Panc1 (cell line): Measurements from ENCODE around the gene TOR1A.

Experiments
- POLR2AphosphoS5 ChIP-seq: IDR thresholded peaks from 2 replicates; pipeline ENCODE4 v1.6.1; 2012; ENCODE audit warnings: mild to moderate bottlenecking, low read depth, low read length, moderate library complexity
- SIN3A ChIP-seq: IDR thresholded peaks from 2 replicates; pipeline ENCODE4 v1.6.1; 2012; ENCODE audit warnings: low read depth, mild to moderate bottlenecking, low read length, moderate library complexity, borderline replicate concordance; ENCODE audit not compliant: insufficient read depth
- TCF7L2 ChIP-seq: IDR thresholded peaks from 2 replicates; pipeline ENCODE4 v1.6.1; 2011; ENCODE audit warnings: mild to moderate bottlenecking, low read depth, low read length, inconsistent platforms
- TF ChIP-seq, protein P1 (sequence below): fragments of 450-650 bp; IDR thresholded peaks from 2 replicates; pipeline ENCODE4 v1.5.1; 2017; ENCODE audit warnings: mild to moderate bottlenecking
- TF ChIP-seq, protein P2 (sequence below), 2 experiments: IDR thresholded peaks; 2 replicates each; pipeline ENCODE4 v1.6.1; 2011 to 2012; ENCODE audit warnings: low read depth in 2 of 2, control low read depth in 1 of 2, low read length in 1 of 2, mild to moderate bottlenecking in 1 of 2, moderate library complexity in 1 of 2; ENCODE audit not compliant: insufficient read depth in 1 of 2

DNA sequence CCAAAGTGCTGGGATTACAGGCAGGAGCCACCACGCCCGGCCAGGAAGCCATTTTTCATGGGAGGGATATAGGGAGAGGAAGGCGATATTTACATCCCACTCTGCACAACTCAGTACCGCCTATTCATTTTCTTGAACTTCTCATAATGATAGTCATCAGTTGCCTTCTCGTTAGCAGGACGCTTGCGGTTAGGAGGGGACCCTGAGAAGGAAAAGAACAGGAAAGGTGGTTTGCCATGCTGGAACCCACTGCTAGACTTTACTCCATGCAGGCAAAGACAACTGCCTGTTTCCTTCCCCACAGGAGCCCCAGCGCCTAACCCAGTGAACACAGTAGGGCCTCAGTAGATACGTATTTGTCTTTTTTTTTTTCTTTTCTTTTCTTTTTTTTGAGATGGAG lies 4.1 kb upstream of the TOR1A start:
- TF ChIP-seq, protein P1, sequence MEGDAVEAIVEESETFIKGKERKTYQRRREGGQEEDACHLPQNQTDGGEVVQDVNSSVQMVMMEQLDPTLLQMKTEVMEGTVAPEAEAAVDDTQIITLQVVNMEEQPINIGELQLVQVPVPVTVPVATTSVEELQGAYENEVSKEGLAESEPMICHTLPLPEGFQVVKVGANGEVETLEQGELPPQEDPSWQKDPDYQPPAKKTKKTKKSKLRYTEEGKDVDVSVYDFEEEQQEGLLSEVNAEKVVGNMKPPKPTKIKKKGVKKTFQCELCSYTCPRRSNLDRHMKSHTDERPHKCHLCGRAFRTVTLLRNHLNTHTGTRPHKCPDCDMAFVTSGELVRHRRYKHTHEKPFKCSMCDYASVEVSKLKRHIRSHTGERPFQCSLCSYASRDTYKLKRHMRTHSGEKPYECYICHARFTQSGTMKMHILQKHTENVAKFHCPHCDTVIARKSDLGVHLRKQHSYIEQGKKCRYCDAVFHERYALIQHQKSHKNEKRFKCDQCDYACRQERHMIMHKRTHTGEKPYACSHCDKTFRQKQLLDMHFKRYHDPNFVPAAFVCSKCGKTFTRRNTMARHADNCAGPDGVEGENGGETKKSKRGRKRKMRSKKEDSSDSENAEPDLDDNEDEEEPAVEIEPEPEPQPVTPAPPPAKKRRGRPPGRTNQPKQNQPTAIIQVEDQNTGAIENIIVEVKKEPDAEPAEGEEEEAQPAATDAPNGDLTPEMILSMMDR = no peak
- TF ChIP-seq POLR2AphosphoS5 (no peak), TCF7L2 (no peak), SIN3A (no peak)
- TF ChIP-seq, protein P2, sequence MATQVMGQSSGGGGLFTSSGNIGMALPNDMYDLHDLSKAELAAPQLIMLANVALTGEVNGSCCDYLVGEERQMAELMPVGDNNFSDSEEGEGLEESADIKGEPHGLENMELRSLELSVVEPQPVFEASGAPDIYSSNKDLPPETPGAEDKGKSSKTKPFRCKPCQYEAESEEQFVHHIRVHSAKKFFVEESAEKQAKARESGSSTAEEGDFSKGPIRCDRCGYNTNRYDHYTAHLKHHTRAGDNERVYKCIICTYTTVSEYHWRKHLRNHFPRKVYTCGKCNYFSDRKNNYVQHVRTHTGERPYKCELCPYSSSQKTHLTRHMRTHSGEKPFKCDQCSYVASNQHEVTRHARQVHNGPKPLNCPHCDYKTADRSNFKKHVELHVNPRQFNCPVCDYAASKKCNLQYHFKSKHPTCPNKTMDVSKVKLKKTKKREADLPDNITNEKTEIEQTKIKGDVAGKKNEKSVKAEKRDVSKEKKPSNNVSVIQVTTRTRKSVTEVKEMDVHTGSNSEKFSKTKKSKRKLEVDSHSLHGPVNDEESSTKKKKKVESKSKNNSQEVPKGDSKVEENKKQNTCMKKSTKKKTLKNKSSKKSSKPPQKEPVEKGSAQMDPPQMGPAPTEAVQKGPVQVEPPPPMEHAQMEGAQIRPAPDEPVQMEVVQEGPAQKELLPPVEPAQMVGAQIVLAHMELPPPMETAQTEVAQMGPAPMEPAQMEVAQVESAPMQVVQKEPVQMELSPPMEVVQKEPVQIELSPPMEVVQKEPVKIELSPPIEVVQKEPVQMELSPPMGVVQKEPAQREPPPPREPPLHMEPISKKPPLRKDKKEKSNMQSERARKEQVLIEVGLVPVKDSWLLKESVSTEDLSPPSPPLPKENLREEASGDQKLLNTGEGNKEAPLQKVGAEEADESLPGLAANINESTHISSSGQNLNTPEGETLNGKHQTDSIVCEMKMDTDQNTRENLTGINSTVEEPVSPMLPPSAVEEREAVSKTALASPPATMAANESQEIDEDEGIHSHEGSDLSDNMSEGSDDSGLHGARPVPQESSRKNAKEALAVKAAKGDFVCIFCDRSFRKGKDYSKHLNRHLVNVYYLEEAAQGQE (IDR thresholded peaks at IDR 0.05; ENCODE audit: insufficient read depth in 1 of 2, low read depth in 2 of 2, low read length in 1 of 2) = no peak
